Left ventricle myocardium superior (tissue), 1 donor: Measurements from ENCODE around the gene NIPAL1. TPM values are rescaled to one million over a fixed set of nuclear protein-coding genes. Genes with fewer than 3 reads are reported as not detected.

ENCODE experiments used
- ATAC-seq: fragments of 200-7000 bp; cut with Tn5 transposase; one replicate; pipeline ENCODE4 v1.9.1; 2020; ENCODE audit warnings: mild to moderate bottlenecking, moderate library complexity
- DNase-seq: peaks from one replicate; pipeline ENCODE4 v3.0.0-alpha.2; 2020
- intact Hi-C: fragments of 100-400 bp; cut with micrococcal nuclease; formaldehyde crosslinking; loops from one replicate; pipeline ENCODE4 v1.11.0; 2022
- total RNA-seq: library from RNA; stranded (reverse); fragmentation: NEBNext Ultra II Directional; extraction: Animal tissue kit (Norgen Biotek cat#: 25700); gene quantifications from one replicate; pipeline ENCODE4 v1.2.1, GENCODE V29; 2021
- donor health status: DM: no; HTN: yes; CAD: no; lungs with severe emphysema.

NIPAL1 gene
- total RNA-seq, 1 donor from 2014 or later = 0.07 TPM

GRCh38 chr4:48022192-48022799 lies 5.7 kb downstream of the NIPAL1 start:
- intact Hi-C loops = no loop called here
- ATAC-seq (no peak), DNase-seq (no peak)

GRCh38 chr4:48024522-48024921 lies 8.0 kb downstream of the NIPAL1 start:
- no peak for ATAC-seq

GRCh38 chr4:48025005-48025404 lies 8.4 kb downstream of the NIPAL1 start:
- intact Hi-C loops = no loop called here
- DNase-seq = no peak
- no peak for ATAC-seq

More at GRCh38 chr4:48024522-48024921, 8.0 kb downstream of the NIPAL1 start:
- no peak for DNase-seq
- intact Hi-C loops = no loop called here

- ATAC-seq (no peak), DNase-seq (no peak)
- intact Hi-C loops = no loop called here
Observed at GRCh38 chr4:48027653-48028052, 11.1 kb downstream of the NIPAL1 start.

GRCh38 chr4:48028696-48029095 lies 12.1 kb downstream of the NIPAL1 start:
- intact Hi-C loops = no loop called here
- DNase-seq (no peak), ATAC-seq (no peak)

- intact Hi-C loops = no loop called here
- no peak for DNase-seq
- no peak for ATAC-seq
Observed at GRCh38 chr4:48030470-48030869, 13.9 kb downstream of the NIPAL1 start.

GRCh38 chr4:48031802-48032525 lies 15.4 kb downstream of the NIPAL1 start:
- DNase-seq (no peak), ATAC-seq (peak; percentile 99)
- intact Hi-C loops = no loop called here

GRCh38 chr4:48032721-48033120 lies 16.1 kb downstream of the NIPAL1 start:
- ATAC-seq (no peak), DNase-seq (no peak)
- intact Hi-C loops = no loop called here

GRCh38 chr4:48033412-48033811 lies 16.8 kb downstream of the NIPAL1 start:
- intact Hi-C loops = no loop called here
- DNase-seq (no peak), ATAC-seq (no peak)

- no peak for ATAC-seq
- DNase-seq = no peak
- intact Hi-C loops = no loop called here
Observed at GRCh38 chr4:48033825-48034413, 17.3 kb downstream of the NIPAL1 start.

GRCh38 chr4:48035952-48036351 lies 19.4 kb downstream of the NIPAL1 start:
- intact Hi-C loops = no loop called here
- ATAC-seq (no peak), DNase-seq (no peak)

- DNase-seq (no peak), ATAC-seq (no peak)
- intact Hi-C loops = no loop called here
Observed at GRCh38 chr4:48037117-48037462, 20.5 kb downstream of the NIPAL1 start.

- intact Hi-C loops = no loop called here
- ATAC-seq = no peak
- DNase-seq = no peak
Observed at GRCh38 chr4:48038666-48039065, 22.1 kb downstream of the NIPAL1 start.

GRCh38 chr4:48039561-48039960 lies 23.0 kb downstream of the NIPAL1 start:
- ATAC-seq (no peak), DNase-seq (no peak)
- intact Hi-C loops = no loop called here

- DNase-seq (no peak), ATAC-seq (no peak)
- intact Hi-C loops = no loop called here
Observed at GRCh38 chr4:48041535-48042137, 25.1 kb downstream of the NIPAL1 start.

- intact Hi-C loops = no loop called here
- DNase-seq = no peak
- no peak for ATAC-seq
Observed at GRCh38 chr4:48042979-48043461, 26.4 kb downstream of the NIPAL1 start.

- intact Hi-C loops = no loop called here
- DNase-seq = no peak
- no peak for ATAC-seq
Observed at GRCh38 chr4:48043504-48043903, 26.9 kb downstream of the NIPAL1 start.

GRCh38 chr4:48044298-48044697 lies 27.7 kb downstream of the NIPAL1 start:
- no peak for ATAC-seq
- intact Hi-C loops = no loop called here
- no peak for DNase-seq

- intact Hi-C loops = no loop called here
- DNase-seq (no peak), ATAC-seq (no peak)
Observed at GRCh38 chr4:48046059-48046458, 29.5 kb downstream of the NIPAL1 start.

- intact Hi-C loops = no loop called here
- ATAC-seq = peak; percentile 45
- no peak for DNase-seq
Observed at GRCh38 chr4:48047421-48047844, 30.9 kb downstream of the NIPAL1 start.
